HepG2 (cell line): ENCODE data around the gene AOX1.

Source experiments
- ATF2 ChIP-seq: sonication (generic); formaldehyde crosslinking; IDR thresholded peaks from 2 replicates; pipeline ENCODE4 v1.4.0; 2020; ENCODE audit warnings: missing genetic modification reagents
- CTCF ChIP-seq: sonication (generic); formaldehyde crosslinking; IDR thresholded peaks from 2 replicates; pipeline ENCODE4 v1.5.0; 2020; ENCODE audit warnings: mild to moderate bottlenecking, missing genetic modification reagents, moderate library complexity
- DRAP1 ChIP-seq: IDR thresholded peaks from 2 replicates; pipeline ENCODE4 v1.6.1; 2016; ENCODE audit warnings: missing genetic modification reagents, missing compliant biosample characterization
- ERF ChIP-seq: IDR thresholded peaks from 2 replicates; pipeline ENCODE4 v1.6.1; 2018; ENCODE audit warnings: missing biosample characterization, missing genetic modification reagents
- ETS1 ChIP-seq: sonication (generic); formaldehyde crosslinking; IDR thresholded peaks from 2 replicates; pipeline ENCODE4 v1.4.0; 2020; ENCODE audit warnings: missing genetic modification reagents
- EZH2 ChIP-seq: conservative IDR thresholded peaks from 2 replicates; pipeline ENCODE4 v1.6.1; 2012; ENCODE audit warnings: mild to moderate bottlenecking, low read depth, low read length, moderate library complexity
- FOXM1 ChIP-seq: sonication (generic); formaldehyde crosslinking; IDR thresholded peaks from 2 replicates; pipeline ENCODE4 v1.5.0; 2020; ENCODE audit warnings: missing genetic modification reagents
- RXRA ChIP-seq: sonication (generic); formaldehyde crosslinking; IDR thresholded peaks from 2 replicates; pipeline ENCODE4 v1.5.1; 2020; ENCODE audit warnings: missing genetic modification reagents
- U2AF1 ChIP-seq: fragments of 200-400 bp; formaldehyde crosslinking; optimal IDR thresholded peaks from 2 replicates; pipeline ENCODE3; 2017; ENCODE audit warnings: mild to moderate bottlenecking, low read depth, low read length
- ZBED4 ChIP-seq: sonication (generic); formaldehyde crosslinking; IDR thresholded peaks from 2 replicates; pipeline ENCODE4 v1.4.0; 2020; ENCODE audit warnings: missing genetic modification reagents, borderline replicate concordance
- ZBTB1 ChIP-seq: sonication (generic); formaldehyde crosslinking; IDR thresholded peaks from 2 replicates; pipeline ENCODE4 v1.4.0; 2020; ENCODE audit warnings: missing genetic modification reagents, borderline replicate concordance
- ZFP91 ChIP-seq: sonication (generic); formaldehyde crosslinking; IDR thresholded peaks from 2 replicates; pipeline ENCODE4 v1.9.0; 2022; ENCODE audit warnings: missing genetic modification reagents, mild to moderate bottlenecking, borderline replicate concordance

GRCh38 chr2:200587007-200587616 lies 1.3 kb downstream of the AOX1 start:
- TF ChIP-seq ATF2 (CRISPR knock-in tag) (no peak), CTCF (CRISPR knock-in tag) (no peak), DRAP1 (no peak), RXRA (CRISPR knock-in tag) (no peak), FOXM1 (CRISPR knock-in tag) (no peak), ETS1 (no peak), ZBED4 (CRISPR knock-in tag) (no peak), ZBTB1 (CRISPR knock-in tag) (no peak), ERF (no peak), EZH2 (no peak), U2AF1 (no peak), ZFP91 (CRISPR knock-in tag) (no peak)
